ENCODE data around the gene DOCK2. TPM values are rescaled to one million over a fixed set of nuclear protein-coding genes. Genes with fewer than 3 reads are reported as not detected.

DOCK2 gene
- total and polyA plus RNA-seq, 2 of the 8 experiments (the other 6 are each of a cell fraction or from before 2014, with no cell fraction given), result 3.9 to 5.7 TPM

DNA sequence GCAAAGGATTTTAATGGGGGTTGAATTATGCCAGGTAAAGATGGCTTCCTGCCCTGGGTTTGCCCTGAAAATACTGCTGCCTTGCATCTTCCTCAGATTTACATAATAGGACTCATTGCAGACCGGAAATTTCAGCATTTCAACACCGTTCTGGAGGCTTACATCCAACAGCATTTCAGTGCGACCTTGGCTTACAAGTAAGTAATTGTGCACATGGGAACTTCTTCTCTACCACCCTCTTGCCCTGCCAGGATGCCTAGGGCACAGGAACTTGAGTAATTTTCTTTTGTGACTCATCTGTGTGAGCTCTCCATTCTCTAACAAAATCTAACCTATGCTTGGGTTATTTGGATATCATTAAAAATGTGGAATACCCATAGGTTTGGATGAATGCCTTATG lies 80.2 kb downstream of the DOCK2 start (continued):
- TF ChIP-seq, protein P1, sequence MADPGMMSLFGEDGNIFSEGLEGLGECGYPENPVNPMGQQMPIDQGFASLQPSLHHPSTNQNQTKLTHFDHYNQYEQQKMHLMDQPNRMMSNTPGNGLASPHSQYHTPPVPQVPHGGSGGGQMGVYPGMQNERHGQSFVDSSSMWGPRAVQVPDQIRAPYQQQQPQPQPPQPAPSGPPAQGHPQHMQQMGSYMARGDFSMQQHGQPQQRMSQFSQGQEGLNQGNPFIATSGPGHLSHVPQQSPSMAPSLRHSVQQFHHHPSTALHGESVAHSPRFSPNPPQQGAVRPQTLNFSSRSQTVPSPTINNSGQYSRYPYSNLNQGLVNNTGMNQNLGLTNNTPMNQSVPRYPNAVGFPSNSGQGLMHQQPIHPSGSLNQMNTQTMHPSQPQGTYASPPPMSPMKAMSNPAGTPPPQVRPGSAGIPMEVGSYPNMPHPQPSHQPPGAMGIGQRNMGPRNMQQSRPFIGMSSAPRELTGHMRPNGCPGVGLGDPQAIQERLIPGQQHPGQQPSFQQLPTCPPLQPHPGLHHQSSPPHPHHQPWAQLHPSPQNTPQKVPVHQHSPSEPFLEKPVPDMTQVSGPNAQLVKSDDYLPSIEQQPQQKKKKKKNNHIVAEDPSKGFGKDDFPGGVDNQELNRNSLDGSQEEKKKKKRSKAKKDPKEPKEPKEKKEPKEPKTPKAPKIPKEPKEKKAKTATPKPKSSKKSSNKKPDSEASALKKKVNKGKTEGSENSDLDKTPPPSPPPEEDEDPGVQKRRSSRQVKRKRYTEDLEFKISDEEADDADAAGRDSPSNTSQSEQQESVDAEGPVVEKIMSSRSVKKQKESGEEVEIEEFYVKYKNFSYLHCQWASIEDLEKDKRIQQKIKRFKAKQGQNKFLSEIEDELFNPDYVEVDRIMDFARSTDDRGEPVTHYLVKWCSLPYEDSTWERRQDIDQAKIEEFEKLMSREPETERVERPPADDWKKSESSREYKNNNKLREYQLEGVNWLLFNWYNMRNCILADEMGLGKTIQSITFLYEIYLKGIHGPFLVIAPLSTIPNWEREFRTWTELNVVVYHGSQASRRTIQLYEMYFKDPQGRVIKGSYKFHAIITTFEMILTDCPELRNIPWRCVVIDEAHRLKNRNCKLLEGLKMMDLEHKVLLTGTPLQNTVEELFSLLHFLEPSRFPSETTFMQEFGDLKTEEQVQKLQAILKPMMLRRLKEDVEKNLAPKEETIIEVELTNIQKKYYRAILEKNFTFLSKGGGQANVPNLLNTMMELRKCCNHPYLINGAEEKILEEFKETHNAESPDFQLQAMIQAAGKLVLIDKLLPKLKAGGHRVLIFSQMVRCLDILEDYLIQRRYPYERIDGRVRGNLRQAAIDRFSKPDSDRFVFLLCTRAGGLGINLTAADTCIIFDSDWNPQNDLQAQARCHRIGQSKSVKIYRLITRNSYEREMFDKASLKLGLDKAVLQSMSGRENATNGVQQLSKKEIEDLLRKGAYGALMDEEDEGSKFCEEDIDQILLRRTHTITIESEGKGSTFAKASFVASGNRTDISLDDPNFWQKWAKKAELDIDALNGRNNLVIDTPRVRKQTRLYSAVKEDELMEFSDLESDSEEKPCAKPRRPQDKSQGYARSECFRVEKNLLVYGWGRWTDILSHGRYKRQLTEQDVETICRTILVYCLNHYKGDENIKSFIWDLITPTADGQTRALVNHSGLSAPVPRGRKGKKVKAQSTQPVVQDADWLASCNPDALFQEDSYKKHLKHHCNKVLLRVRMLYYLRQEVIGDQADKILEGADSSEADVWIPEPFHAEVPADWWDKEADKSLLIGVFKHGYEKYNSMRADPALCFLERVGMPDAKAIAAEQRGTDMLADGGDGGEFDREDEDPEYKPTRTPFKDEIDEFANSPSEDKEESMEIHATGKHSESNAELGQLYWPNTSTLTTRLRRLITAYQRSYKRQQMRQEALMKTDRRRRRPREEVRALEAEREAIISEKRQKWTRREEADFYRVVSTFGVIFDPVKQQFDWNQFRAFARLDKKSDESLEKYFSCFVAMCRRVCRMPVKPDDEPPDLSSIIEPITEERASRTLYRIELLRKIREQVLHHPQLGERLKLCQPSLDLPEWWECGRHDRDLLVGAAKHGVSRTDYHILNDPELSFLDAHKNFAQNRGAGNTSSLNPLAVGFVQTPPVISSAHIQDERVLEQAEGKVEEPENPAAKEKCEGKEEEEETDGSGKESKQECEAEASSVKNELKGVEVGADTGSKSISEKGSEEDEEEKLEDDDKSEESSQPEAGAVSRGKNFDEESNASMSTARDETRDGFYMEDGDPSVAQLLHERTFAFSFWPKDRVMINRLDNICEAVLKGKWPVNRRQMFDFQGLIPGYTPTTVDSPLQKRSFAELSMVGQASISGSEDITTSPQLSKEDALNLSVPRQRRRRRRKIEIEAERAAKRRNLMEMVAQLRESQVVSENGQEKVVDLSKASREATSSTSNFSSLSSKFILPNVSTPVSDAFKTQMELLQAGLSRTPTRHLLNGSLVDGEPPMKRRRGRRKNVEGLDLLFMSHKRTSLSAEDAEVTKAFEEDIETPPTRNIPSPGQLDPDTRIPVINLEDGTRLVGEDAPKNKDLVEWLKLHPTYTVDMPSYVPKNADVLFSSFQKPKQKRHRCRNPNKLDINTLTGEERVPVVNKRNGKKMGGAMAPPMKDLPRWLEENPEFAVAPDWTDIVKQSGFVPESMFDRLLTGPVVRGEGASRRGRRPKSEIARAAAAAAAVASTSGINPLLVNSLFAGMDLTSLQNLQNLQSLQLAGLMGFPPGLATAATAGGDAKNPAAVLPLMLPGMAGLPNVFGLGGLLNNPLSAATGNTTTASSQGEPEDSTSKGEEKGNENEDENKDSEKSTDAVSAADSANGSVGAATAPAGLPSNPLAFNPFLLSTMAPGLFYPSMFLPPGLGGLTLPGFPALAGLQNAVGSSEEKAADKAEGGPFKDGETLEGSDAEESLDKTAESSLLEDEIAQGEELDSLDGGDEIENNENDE (IDR thresholded peaks at IDR 0.05; ENCODE audit: insufficient replicate concordance, low read length), result no peak
- TF ChIP-seq TCF12 (IDR thresholded peaks at IDR 0.05; ENCODE audit: low read depth, low read length), result no peak
- no peak for TF ChIP-seq POLR2A (IDR thresholded peaks at IDR 0.05; ENCODE audit: control extremely low read depth in 1 of 2, low read depth in 2 of 2, low read length in 2 of 2)
- TF ChIP-seq NANOG (IDR thresholded peaks at IDR 0.05; ENCODE audit: insufficient read depth, low read depth, low read length, poor library complexity, severe bottlenecking), result no peak
- TF ChIP-seq NRF1 (IDR thresholded peaks at IDR 0.05; ENCODE audit: low read depth, low read length), result no peak
